Measurements from ENCODE around the gene ADAMTS9. TPM values are rescaled to one million over a fixed set of nuclear protein-coding genes. Genes with fewer than 3 reads are reported as not detected.

ADAMTS9 gene
- polyA plus RNA-seq, 4 donors, result 0.54 to 11.3 (median 5.0) TPM

GRCh38 chr3:64693031-64693430 is 5.2 kb upstream of the ADAMTS9 start:
- FAIRE-seq, result no peak
- Histone ChIP-seq H3K4me3 (ENCODE audit: low read depth in 1 of 3, low read length in 3 of 3) (no peak overlapping the region), H3K27ac (ENCODE audit: low read depth in 1 of 3, low read length in 2 of 3) (no peak overlapping the region), H3K36me3 (ENCODE audit: control insufficient read depth in 3 of 3, insufficient read depth in 2 of 3, low read depth in 1 of 3, low read length in 3 of 3) (no peaks in the 10 kb centered on the region), H3K27me3 (ENCODE audit: control insufficient read depth in 3 of 3, insufficient read depth in 3 of 3, low read length in 3 of 3) (peaks cover 0 to 16% (median 0%) of the 10 kb centered on the region in 3 donors), H3K9me3 (ENCODE audit: control insufficient read depth in 2 of 2, insufficient read depth in 1 of 2, low read depth in 1 of 2, low read length in 1 of 2) (no peaks in the 10 kb centered on the region), H3K4me1 (ENCODE audit: control insufficient read depth in 3 of 3, insufficient read depth in 2 of 3, low read depth in 1 of 3, low read length in 2 of 3) (peaks cover 0 to 7% (median 3%) of the 10 kb centered on the region in 3 donors)
- no peak for DNase-seq
- WGBS, 3 donors, result 72 to 74% (median 74%) methylated on average over 3 of the region's 3 CpGs

- Histone ChIP-seq H3K36me3 (ENCODE audit: control insufficient read depth in 3 of 3, insufficient read depth in 2 of 3, low read depth in 1 of 3, low read length in 3 of 3) (no peaks in the 10 kb centered on the region), H3K27ac (ENCODE audit: low read depth in 1 of 3, low read length in 2 of 3) (no peak overlapping the region), H3K4me3 (ENCODE audit: low read depth in 1 of 3, low read length in 3 of 3) (no peak overlapping the region), H3K27me3 (ENCODE audit: control insufficient read depth in 3 of 3, insufficient read depth in 3 of 3, low read length in 3 of 3) (peaks cover 0 to 29% (median 0%) of the 10 kb centered on the region in 3 donors), H3K4me1 (ENCODE audit: control insufficient read depth in 3 of 3, insufficient read depth in 2 of 3, low read depth in 1 of 3, low read length in 2 of 3) (peaks cover 0 to 7% (median 3%) of the 10 kb centered on the region in 3 donors), H3K9me3 (ENCODE audit: control insufficient read depth in 2 of 2, insufficient read depth in 1 of 2, low read depth in 1 of 2, low read length in 1 of 2) (no peaks in the 10 kb centered on the region)
- WGBS, 3 donors, result 55 to 85% (median 68%) methylated on average over 3 of the region's 3 CpGs
- no peak for DNase-seq
- FAIRE-seq, result no peak
Observed at GRCh38 chr3:64691051-64691450, 3.3 kb upstream of the ADAMTS9 start.

GRCh38 chr3:64687086-64687780 is 567 bp downstream of the ADAMTS9 start:
- H3K4me3 ChIP-seq (ENCODE audit: low read depth in 1 of 3, low read length in 3 of 3), result peak overlapping the region; percentile 48 to 64 (median 57)
- FAIRE-seq, result no peak
- H3K36me3 ChIP-seq (ENCODE audit: control insufficient read depth in 3 of 3, insufficient read depth in 2 of 3, low read depth in 1 of 3, low read length in 3 of 3), result no peaks in the 10 kb centered on the region
- WGBS, 3 donors, result 1 to 2% (median 1%) methylated on average over 39 to 42 of the region's 42 CpGs
- H3K4me1 ChIP-seq (ENCODE audit: control insufficient read depth in 3 of 3, insufficient read depth in 2 of 3, low read depth in 1 of 3, low read length in 2 of 3), result peaks cover 0 to 11% (median 3%) of the 10 kb centered on the region in 3 donors
- H3K27me3 ChIP-seq (ENCODE audit: control insufficient read depth in 3 of 3, insufficient read depth in 3 of 3, low read length in 3 of 3), result peaks cover 0 to 59% (median 0%) of the 10 kb centered on the region in 3 donors
- H3K27ac ChIP-seq (ENCODE audit: low read depth in 1 of 3, low read length in 2 of 3), result peak overlapping the region in 2 of 3 donors; percentile 89 to 98
- peak; percentile 5 to 20 for DNase-seq
- no peaks in the 10 kb centered on the region for H3K9me3 ChIP-seq (ENCODE audit: control insufficient read depth in 2 of 2, insufficient read depth in 1 of 2, low read depth in 1 of 2, low read length in 1 of 2)

- DNase-seq (peak; percentile 59 to 67), FAIRE-seq (no peak)
Observed at GRCh38 chr3:64686446-64686908, 1.3 kb downstream of the ADAMTS9 start.

GRCh38 chr3:64685800-64686445 is 1.9 kb downstream of the ADAMTS9 start:
- WGBS, 3 donors, result 1 to 3% (median 2%) methylated on average over 40 to 42 of the region's 42 CpGs
- peak overlapping the region in 2 of 3 donors; percentile 89 to 98 for H3K27ac ChIP-seq (ENCODE audit: low read depth in 1 of 3, low read length in 2 of 3)
- no peak for FAIRE-seq
- peak overlapping the region; percentile 45 to 64 (median 57) for H3K4me3 ChIP-seq (ENCODE audit: low read depth in 1 of 3, low read length in 3 of 3)
- H3K9me3 ChIP-seq (ENCODE audit: control insufficient read depth in 2 of 2, insufficient read depth in 1 of 2, low read depth in 1 of 2, low read length in 1 of 2), result no peaks in the 10 kb centered on the region
- H3K4me1 ChIP-seq (ENCODE audit: control insufficient read depth in 3 of 3, insufficient read depth in 2 of 3, low read depth in 1 of 3, low read length in 2 of 3), result peaks cover 0 to 11% (median 3%) of the 10 kb centered on the region in 3 donors
- H3K36me3 ChIP-seq (ENCODE audit: control insufficient read depth in 3 of 3, insufficient read depth in 2 of 3, low read depth in 1 of 3, low read length in 3 of 3), result no peaks in the 10 kb centered on the region
- H3K27me3 ChIP-seq (ENCODE audit: control insufficient read depth in 3 of 3, insufficient read depth in 3 of 3, low read length in 3 of 3), result peaks cover 0 to 66% (median 0%) of the 10 kb centered on the region in 3 donors
- peak; percentile 84 to 88 for DNase-seq

More at GRCh38 chr3:64686446-64686908, 1.3 kb downstream of the ADAMTS9 start:
- Histone ChIP-seq H3K36me3 (ENCODE audit: control insufficient read depth in 3 of 3, insufficient read depth in 2 of 3, low read depth in 1 of 3, low read length in 3 of 3) (no peaks in the 10 kb centered on the region), H3K9me3 (ENCODE audit: control insufficient read depth in 2 of 2, insufficient read depth in 1 of 2, low read depth in 1 of 2, low read length in 1 of 2) (no peaks in the 10 kb centered on the region), H3K27ac (ENCODE audit: low read depth in 1 of 3, low read length in 2 of 3) (peak overlapping the region in 2 of 3 donors; percentile 89 to 98), H3K4me3 (ENCODE audit: low read depth in 1 of 3, low read length in 3 of 3) (peak overlapping the region; percentile 45 to 64 (median 57)), H3K27me3 (ENCODE audit: control insufficient read depth in 3 of 3, insufficient read depth in 3 of 3, low read length in 3 of 3) (peaks cover 0 to 66% (median 0%) of the 10 kb centered on the region in 3 donors), H3K4me1 (ENCODE audit: control insufficient read depth in 3 of 3, insufficient read depth in 2 of 3, low read depth in 1 of 3, low read length in 2 of 3) (peaks cover 0 to 11% (median 3%) of the 10 kb centered on the region in 3 donors)
- 1 to 2% (median 1%) methylated on average over 31 of the region's 31 CpGs for WGBS, 3 donors

- WGBS, 3 donors, result 2 to 5% (median 3%) methylated on average over 32 of the region's 32 CpGs
- no peak for FAIRE-seq
- H3K27ac ChIP-seq (ENCODE audit: low read depth in 1 of 3, low read length in 2 of 3), result peak overlapping the region in 2 of 3 donors; percentile 89 to 98
Observed at GRCh38 chr3:64685331-64685799, 2.4 kb downstream of the ADAMTS9 start.

GRCh38 chr3:64684715-64685261 is 3.0 kb downstream of the ADAMTS9 start:
- DNase-seq (peak; percentile 22 to 41), FAIRE-seq (no peak)
- Histone ChIP-seq H3K27ac (ENCODE audit: low read depth in 1 of 3, low read length in 2 of 3) (peak overlapping the region in 2 of 3 donors; percentile 89 to 98), H3K36me3 (ENCODE audit: control insufficient read depth in 3 of 3, insufficient read depth in 2 of 3, low read depth in 1 of 3, low read length in 3 of 3) (no peaks in the 10 kb centered on the region), H3K4me1 (ENCODE audit: control insufficient read depth in 3 of 3, insufficient read depth in 2 of 3, low read depth in 1 of 3, low read length in 2 of 3) (peaks cover 0 to 11% (median 3%) of the 10 kb centered on the region in 3 donors), H3K4me3 (ENCODE audit: low read depth in 1 of 3, low read length in 3 of 3) (peak overlapping the region; percentile 41 to 64 (median 45)), H3K9me3 (ENCODE audit: control insufficient read depth in 2 of 2, insufficient read depth in 1 of 2, low read depth in 1 of 2, low read length in 1 of 2) (no peaks in the 10 kb centered on the region), H3K27me3 (ENCODE audit: control insufficient read depth in 3 of 3, insufficient read depth in 3 of 3, low read length in 3 of 3) (peaks cover 0 to 66% (median 0%) of the 10 kb centered on the region in 3 donors)
- 5 to 9% (median 5%) methylated on average over 22 of the region's 22 CpGs for WGBS, 3 donors

More at GRCh38 chr3:64685331-64685799, 2.4 kb downstream of the ADAMTS9 start:
- H3K36me3 ChIP-seq (ENCODE audit: control insufficient read depth in 3 of 3, insufficient read depth in 2 of 3, low read depth in 1 of 3, low read length in 3 of 3), result no peaks in the 10 kb centered on the region
- DNase-seq, result peak in 1 of 2 donors; percentile 7
- H3K9me3 ChIP-seq (ENCODE audit: control insufficient read depth in 2 of 2, insufficient read depth in 1 of 2, low read depth in 1 of 2, low read length in 1 of 2), result no peaks in the 10 kb centered on the region
- H3K4me1 ChIP-seq (ENCODE audit: control insufficient read depth in 3 of 3, insufficient read depth in 2 of 3, low read depth in 1 of 3, low read length in 2 of 3), result peaks cover 0 to 11% (median 3%) of the 10 kb centered on the region in 3 donors
- H3K4me3 ChIP-seq (ENCODE audit: low read depth in 1 of 3, low read length in 3 of 3), result peak overlapping the region; percentile 45 to 64 (median 45)
- peaks cover 0 to 66% (median 0%) of the 10 kb centered on the region in 3 donors for H3K27me3 ChIP-seq (ENCODE audit: control insufficient read depth in 3 of 3, insufficient read depth in 3 of 3, low read length in 3 of 3)

GRCh38 chr3:64681827-64682226 is 6.0 kb downstream of the ADAMTS9 start:
- H3K36me3 ChIP-seq (ENCODE audit: control insufficient read depth in 3 of 3, insufficient read depth in 2 of 3, low read depth in 1 of 3, low read length in 3 of 3), result no peaks in the 10 kb centered on the region
- no peak overlapping the region for H3K27ac ChIP-seq (ENCODE audit: low read depth in 1 of 3, low read length in 2 of 3)
- peaks cover 0 to 46% (median 0%) of the 10 kb centered on the region in 3 donors for H3K27me3 ChIP-seq (ENCODE audit: control insufficient read depth in 3 of 3, insufficient read depth in 3 of 3, low read length in 3 of 3)
- no peaks in the 10 kb centered on the region for H3K9me3 ChIP-seq (ENCODE audit: control insufficient read depth in 2 of 2, insufficient read depth in 1 of 2, low read depth in 1 of 2, low read length in 1 of 2)
- 66 to 80% (median 77%) methylated on average over 3 of the region's 3 CpGs for WGBS, 3 donors
- DNase-seq (no peak), FAIRE-seq (no peak)
- no peak overlapping the region for H3K4me3 ChIP-seq (ENCODE audit: low read depth in 1 of 3, low read length in 3 of 3)
- peaks cover 0 to 4% (median 0%) of the 10 kb centered on the region in 3 donors for H3K4me1 ChIP-seq (ENCODE audit: control insufficient read depth in 3 of 3, insufficient read depth in 2 of 3, low read depth in 1 of 3, low read length in 2 of 3)
